ENCODE measurements around the gene ACTL7A.

DNA sequence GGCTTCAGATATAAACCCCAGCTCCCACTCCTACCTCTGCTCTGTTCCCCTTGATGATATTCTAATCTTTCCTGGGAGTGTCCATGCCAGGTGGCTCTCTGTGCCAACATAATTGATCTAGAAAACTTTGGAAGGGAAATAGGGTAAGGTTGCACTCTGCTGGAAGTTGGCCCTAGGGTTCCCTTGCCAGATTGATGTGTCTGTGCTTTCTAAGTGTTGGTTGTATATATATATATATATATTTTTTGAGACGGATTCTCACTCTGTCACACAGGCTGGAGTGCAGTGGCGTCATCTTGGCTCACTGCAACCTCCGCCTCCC, 29.9 kb upstream of the ACTL7A start:
- TF ChIP-seq RAD21 (CRISPR knock-in tag; conservative IDR thresholded peaks at IDR 0.05 in 1 of 2, IDR thresholded peaks at IDR 0.05 in 1 of 2) (no peak), NFXL1 (CRISPR knock-in tag; IDR thresholded peaks at IDR 0.05) (no peak), ZNF644 (tag; IDR thresholded peaks at IDR 0.05; ENCODE audit: low read depth) (no peak), TAL1 (IDR thresholded peaks at IDR 0.05) (no peak), ZNF253 (CRISPR knock-in tag; conservative IDR thresholded peaks at IDR 0.05) (no peak), POLR2AphosphoS2 (IDR thresholded peaks at IDR 0.05; ENCODE audit: low read length) (no peak), NFE2 (IDR thresholded peaks at IDR 0.05; ENCODE audit: low read depth) (no peak), THRAP3 (IDR thresholded peaks at IDR 0.05; ENCODE audit: borderline replicate concordance) (no peak)

All from K562 (cell line).